ENCODE data around the gene CD8B2.
"Not testable (repeated sequence)": the region's sequence is repeated elsewhere in the genome, so short reads cannot be mapped to it uniquely, and the experiment has no call there.

CD8B2 gene

DNA sequence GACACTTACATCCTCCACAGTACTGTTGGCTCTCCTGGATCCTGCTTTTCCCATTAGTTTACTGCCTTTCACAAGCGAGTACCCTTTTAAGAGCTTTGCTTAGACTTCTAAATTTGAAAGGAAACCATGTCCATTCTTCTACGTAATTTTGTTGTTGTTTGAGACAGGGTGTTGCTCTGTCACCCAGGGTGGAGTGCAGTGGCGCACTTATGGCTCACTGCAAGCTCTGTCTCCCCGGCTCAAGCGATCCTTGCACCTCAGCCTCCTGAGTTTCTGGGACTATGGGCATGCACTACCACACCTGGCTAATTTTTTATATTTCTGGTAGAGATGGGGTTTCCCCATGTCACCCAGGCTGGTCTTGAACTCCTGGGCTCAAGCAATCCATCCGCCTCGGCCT, 24.8 kb downstream of the CD8B2 start:
- DNase-seq (ENCODE audit: low read depth) = not testable (repeated sequence)

DNA sequence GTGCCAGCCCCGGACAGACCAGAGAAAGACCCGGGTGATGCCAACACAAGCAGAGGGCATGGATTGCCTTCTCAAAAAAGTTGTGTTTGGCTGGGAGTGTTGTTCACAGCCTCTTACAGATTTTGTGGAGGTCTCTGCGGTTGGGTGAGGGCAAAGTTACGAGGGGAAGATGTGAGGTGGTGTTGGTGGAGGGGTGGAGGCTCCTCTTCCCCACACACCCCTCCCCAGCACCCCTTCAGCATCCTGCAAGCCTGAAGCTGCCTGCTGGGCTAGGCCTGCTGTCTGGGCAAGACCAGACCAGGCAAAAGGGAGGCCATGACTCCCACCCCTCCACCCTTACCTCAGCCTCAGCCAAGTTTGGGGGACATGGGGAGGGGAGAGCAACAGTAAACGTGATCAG, 26.2 kb downstream of the CD8B2 start:
- not testable (repeated sequence) for DNase-seq (ENCODE audit: low read depth)

DNA sequence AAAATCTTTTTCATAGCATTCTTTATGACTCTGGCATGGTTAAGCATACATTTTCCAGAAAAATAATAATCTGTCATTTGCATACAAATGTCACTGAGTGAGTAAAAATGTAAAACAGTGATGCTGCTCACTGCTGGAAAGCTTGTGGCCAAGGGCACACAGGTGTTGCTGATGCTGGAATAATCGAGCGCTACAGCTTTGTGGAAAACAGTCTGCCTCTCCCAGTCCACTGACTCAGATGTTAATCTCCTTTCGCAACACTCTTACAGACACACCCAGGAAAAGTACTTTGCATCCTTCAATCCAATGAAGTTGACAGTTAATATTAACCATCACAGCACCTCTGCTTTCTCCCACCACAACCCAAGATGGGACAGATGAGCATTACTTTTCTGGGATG, 27.7 kb downstream of the CD8B2 start:
- DNase-seq (ENCODE audit: low read depth) = not testable (repeated sequence)

DNA sequence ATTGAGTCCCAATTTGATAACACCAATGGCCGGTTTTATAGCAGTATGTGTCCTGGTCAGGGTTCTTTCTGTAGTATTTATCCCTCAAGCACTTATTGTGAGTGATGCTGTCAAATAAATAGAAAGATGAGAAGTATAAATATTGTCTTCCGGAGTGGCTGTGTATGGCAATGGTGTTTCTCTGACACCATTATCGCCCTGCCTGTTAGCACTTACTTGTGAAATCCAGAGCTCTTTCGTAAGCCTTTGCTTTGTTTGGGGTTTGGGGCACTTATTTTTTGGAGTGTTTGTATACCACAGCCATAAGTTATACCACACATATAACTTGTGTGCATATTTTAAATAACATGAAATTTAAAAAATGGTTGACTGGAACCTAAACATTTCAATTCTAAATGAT, 29.3 kb downstream of the CD8B2 start:
- DNase-seq (ENCODE audit: low read depth) = no peak

DNA sequence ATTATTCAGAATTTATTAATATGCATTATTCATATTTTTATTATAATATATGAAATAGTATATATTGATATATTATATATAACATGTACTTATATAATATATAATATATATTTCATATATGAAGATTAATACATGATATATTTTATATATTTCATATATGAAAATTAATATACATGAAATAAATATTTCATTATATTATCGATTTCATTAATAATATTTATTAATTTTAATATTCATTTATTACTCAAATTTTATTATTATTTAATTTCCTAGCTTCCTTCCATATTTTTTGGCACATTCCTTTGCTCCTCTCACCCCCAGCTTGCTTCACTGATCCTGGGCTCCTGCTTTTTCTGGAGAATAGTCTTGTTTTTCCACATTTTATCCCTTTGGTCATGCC, 29.7 kb downstream of the CD8B2 start:
- no peak for DNase-seq (ENCODE audit: low read depth)

DNA sequence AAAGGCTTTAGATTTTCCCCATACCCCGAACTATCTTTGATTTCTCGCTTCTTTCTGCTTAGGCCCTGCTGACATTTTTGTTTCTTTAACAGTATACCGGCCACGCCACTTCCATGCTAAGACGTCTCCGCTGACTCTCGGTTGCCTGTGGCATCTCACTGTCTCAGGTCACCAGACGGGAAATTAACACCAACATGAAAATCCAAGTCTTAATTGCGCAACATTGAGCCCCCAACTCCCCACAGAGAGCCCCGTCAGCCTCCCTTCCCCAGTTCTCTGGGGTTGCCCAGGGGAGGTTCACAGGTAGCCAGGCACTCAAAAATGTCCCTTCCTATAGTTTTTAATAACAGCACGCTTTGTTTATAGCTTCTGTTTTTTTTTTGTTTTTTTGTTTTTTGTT, 30.2 kb downstream of the CD8B2 start:
- no peak for DNase-seq (ENCODE audit: low read depth)

DNA sequence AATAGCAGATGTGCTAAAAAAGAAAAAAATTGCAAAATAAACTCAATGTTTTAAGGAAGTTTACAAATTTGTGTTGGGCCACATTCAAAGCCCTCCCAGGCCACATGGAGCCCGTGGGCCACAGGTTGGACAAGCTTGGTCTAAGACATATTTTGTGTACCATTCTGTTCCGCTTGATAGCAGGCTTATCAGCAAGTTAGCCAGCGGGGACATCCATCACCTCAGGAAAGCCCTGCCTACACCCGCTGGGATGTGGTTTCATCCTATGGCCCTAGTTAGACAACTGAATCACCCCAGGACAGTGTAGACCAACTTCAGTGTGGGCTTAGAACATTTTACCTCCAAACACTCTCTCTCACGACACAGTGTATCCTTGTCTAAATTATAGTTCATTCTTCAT, 32.6 kb downstream of the CD8B2 start:
- no peak for DNase-seq (ENCODE audit: low read depth)

DNA sequence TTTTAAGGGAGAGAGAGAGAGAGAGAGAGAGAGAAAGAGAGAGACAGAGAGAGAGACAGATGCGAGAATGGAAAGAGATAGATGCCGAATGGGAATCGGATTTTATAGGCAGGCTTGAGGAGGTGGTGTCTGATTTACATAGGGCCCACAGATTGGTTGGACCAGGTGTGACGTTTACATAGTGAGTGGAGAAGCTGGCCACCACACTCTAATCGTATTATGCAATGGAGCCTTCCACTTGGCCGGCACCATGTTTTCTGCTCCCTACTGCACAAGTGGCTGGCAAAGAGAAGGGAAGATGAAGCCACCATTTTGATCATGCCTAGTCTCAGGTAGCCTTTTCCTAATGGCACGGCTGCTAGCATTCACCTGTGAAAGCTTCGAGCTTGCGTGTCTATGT, 33.9 kb downstream of the CD8B2 start:
- DNase-seq (ENCODE audit: low read depth) = no peak

DNA sequence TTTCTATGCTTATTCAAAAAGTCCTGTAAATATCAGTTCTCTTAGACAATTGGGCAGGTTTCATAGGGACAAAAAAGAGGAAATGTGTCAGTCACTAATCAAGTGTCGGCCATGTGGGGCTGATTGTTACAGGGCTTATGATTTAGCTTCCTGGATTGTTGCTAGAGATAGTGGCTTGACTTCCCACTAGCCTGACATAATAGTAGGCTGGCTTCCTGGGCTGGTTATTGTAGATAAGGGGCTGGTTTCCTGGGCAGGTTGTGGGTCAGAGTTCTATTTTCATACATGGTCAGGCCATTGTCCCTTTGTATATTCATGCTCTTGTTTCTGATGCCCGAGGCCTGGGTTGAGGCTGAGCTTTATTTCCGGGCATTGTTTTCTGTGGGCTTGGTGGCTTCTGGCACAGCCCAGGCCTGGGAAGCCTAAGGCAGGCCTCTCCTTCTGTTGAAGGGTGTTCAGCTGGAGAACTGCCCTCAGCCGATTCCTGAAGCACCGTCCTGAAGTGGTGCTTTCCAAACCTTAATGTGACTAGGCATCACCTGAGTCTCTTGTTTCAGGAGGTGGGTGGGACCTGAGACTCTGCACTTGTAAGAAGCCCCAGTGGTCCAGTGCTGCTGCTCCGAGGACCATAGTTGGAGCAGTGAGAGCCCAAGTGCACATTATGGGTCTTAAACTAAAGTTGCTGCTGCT, 37.0 kb downstream of the CD8B2 start:
- DNase-seq (ENCODE audit: low read depth) = no peak

DNA sequence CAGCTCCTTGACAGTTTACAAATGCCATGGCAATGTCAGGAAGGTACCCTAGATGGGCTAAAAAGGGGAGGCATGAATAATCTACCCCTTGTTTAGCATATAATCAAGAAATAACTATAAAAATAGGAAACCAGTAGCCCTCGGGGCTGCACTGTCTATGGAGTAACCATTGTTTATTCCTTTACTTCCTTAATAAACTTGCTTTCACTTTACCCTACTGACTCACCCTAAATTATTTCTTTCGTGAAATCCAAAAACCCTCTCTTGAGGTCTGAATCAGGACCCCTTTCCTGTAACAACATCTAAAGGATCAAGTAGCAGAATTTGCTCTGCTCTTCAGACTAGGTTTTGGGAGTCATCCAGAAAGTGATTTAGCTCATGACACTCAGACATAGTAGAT, 43.7 kb downstream of the CD8B2 start:
- no peak for DNase-seq (ENCODE audit: low read depth)

DNA sequence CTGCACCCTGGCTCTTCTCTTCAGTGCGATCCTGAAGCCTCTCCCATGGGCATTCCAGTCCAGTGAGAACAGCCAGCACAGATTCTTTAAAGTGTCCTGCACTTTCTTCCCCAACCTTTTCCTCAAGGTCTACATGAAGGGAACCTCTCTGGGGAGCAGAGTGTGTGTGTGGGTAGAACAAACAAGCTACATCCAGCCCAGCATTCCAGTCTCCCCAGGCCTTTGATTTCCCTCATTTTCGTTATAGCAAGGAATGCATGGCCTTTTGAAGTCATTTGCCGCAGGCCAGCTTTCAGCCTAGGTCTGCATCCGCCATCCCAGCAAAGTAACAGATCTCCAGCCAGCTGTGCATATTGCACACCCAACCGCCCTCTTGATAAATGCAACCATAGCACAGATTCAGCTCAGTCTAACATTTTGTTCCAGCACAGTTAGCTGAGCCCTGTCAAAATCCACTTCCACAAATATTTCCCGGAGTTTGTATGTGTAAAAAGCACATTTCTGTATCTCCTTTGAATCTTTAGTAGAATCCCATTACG, 44.6 kb downstream of the CD8B2 start:
- DNase-seq (ENCODE audit: low read depth) = no peak

DNA sequence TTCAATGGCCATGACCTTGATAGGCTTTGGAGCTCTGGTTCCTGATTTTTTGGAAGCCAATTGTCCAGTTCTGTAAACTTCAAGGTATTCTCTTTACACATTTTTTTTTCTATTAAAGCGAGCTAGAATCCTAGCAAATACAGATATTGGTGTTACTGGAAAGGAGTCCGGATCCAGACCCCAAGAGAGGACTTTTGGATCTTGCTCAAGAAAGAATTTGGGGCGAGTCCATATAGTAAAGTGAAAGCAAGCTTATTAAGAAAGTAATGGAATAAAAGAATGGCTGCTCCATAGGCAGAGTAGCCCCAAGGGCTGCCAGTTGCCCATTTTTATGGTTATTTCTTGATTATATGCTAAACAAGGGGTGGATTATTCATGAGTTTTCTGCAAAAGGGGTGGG, 45.1 kb downstream of the CD8B2 start:
- DNase-seq (ENCODE audit: low read depth) = no peak

DNA sequence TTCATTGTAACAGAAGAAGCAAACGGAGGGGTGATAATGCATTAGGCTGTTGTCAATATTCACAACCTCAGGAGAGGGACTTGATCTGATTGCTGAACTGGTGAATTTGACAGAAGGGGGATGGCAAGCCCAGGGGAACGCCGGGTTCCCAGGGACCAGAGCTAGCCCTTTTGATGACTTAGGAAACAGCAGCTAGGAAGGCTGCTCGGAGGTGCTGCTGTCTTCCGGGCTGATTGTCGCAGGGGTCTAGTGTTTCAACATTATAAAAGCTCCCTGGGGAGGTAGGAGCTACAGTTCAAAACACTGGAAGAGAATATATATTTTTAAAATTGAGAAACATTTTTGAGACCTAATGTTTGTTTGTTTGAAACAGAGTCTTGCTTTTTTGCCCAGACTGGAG, 47.3 kb downstream of the CD8B2 start:
- DNase-seq (ENCODE audit: low read depth) = no peak

DNA sequence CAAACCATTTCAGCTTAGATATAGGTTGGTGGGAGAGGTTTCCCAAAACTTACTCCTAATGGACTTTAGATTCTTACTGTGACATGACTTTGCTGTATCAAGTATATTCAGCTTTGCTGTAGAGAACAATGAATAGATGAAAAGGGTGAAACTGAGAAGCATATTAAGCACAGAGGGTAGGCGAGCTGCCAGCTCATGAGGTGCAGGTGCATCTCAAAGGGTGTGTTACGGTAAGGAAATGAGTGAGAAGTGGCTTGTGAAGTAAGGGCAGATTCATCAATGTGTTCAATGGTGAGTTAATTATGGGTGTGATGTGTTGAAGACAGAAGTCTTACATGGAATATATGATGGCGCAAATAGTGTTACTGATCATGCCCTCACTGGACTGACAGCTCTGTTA, 49.3 kb downstream of the CD8B2 start:
- DNase-seq (ENCODE audit: low read depth) = no peak

DNA sequence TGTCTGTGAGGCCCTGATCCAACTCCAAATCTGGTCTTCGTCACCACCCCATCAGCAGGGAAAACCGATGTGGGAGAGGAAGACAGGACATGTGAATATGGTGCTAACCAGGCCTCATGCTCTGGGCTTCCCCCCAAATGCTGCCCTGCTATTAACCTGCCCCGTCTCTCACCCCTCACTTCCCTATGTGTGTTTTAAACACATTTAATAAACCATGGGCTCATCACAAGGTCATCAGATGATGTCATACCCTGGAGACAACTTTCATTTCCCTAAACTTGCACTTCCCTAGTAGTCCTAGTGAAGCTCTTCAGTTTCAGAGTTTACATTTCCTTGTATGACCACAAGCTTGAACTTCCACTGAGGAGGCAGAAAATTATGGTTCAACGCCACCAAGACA, 49.9 kb downstream of the CD8B2 start:
- no peak for DNase-seq (ENCODE audit: low read depth)

DNA sequence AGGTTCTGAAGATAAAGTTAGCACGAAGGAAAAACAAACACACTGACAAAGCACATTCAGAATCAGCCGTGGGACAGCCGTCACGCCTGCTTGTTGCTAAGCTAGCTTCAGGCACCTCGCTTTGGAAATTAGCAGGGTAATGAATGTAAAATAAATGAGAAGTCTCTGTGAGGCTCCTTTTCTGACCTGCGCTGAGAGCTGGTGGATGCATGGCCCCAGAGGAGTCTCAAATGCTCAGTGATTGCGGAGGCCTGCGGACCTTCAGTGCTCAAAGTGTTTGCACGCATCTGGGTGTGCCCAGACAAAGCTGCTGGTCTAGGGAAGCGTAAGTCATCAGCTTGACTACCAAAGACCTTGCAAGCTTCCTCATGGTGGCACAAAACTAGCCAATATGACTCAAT, 50.6 kb downstream of the CD8B2 start:
- DNase-seq (ENCODE audit: low read depth) = no peak

DNA sequence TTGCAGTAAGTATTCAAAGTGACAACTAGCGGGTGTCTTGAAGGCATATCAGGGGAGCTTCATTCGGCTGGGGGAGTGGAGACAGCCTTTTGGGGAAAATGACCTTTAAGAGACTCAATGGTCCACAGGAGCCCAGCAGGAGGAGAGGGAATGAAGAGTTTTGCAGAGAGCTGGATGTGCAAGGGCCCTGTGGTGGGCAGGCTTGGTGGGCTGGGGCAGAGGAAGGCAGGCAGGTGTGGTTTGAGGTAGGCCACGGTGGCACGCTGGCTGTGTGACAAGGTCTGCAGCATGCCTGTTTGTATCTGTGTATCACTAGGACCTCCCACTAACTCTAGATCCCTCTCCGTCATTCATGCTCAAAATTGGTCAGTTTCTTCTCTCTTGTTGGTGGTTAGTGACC, 53.7 kb downstream of the CD8B2 start:
- no peak for DNase-seq (ENCODE audit: low read depth)

DNA sequence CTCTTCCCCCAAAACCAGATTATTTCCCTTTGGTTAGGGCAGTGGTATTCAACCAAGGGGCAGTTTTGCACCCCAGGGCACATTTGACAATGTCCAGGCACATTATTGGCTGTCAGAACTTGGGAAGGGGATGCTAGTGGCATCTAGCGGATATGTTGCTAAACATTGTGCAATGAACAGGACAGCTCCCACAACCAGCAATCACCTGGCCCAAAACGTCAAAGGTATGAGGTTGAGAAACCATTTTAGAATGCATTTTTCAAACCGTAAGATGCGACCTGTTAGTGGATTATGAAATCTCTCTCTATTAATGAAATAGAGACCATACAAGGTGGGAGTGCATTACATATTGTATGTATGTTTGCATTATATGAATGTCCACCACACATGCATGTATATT, 54.2 kb downstream of the CD8B2 start:
- DNase-seq (ENCODE audit: low read depth) = no peak

DNA sequence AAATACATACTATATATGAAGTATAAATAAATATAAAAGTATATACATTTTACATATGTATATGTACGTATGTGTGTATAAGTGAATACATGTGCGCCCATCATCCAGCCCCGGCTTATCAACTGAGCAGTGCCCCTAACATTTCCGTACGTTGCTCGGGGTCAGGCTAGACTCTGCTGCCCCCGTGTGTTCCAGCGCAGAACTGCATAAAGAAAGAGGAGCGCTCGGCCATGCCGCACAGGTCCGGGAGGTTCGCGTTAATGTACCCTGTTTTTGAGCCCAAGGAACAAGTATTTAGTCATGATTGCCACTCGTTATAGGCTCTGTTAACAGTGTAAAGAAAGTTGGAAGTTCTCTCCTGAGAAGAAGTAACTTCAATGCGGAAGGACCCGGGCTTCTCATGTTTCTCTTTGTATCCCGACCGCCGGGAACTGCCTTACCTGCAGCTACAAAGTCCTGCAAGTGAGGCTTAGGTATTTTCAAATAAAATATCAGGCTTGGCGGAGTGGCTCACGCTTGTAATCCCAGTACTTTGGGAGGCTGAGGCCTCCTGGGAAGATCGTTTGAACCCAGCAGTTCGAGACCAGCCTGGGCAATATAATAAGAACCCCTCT, 55.7 kb downstream of the CD8B2 start:
- no peak for DNase-seq (ENCODE audit: low read depth)

DNA sequence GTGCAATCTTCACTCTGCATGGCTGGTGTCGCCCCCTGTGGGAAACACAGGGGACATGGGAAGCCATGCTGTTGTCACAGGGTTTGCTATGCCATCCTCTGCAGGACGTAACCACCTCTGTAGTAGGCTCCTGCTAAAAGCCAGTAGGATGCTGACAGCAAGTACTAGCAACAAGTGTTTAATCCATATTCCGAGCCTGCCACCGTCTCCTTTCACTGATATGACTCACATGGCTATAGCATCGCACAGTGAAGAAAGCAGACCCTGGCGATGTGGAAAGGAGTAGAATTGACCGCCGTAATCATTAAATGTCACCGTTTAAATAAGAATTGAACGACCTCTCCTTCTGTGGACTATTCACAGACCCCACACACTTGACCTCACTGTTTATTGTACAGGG, 57.8 kb downstream of the CD8B2 start:
- DNase-seq (ENCODE audit: low read depth) = no peak

DNA sequence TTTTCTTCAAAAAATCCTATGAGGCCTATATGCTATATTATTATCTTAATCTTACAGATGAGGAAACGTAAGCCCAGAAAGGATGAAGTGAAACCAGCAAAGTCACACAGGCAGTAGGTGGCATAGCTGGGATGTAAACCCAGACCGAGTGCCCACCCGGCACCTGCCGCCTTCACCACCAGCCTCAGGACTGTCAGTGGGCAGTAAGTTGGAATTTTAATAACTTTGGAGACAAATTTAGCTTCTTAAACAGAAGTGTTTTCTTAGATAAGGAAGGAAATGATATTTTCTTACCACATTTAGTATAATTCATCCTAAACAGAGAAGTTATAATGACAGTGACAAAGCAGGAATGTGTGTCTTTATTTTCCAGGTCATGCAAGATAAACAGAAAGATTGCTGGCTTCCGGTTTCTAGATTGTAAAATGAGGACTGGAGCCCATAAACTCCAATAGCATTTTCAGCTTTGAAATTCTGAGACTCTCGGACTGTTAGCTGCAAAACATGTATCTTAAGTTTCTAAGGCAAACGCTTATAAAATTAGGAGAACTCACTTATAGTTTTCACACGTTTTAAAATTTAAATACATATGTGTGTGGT, 59.3 kb downstream of the CD8B2 start:
- no peak for DNase-seq (ENCODE audit: low read depth)

DNA sequence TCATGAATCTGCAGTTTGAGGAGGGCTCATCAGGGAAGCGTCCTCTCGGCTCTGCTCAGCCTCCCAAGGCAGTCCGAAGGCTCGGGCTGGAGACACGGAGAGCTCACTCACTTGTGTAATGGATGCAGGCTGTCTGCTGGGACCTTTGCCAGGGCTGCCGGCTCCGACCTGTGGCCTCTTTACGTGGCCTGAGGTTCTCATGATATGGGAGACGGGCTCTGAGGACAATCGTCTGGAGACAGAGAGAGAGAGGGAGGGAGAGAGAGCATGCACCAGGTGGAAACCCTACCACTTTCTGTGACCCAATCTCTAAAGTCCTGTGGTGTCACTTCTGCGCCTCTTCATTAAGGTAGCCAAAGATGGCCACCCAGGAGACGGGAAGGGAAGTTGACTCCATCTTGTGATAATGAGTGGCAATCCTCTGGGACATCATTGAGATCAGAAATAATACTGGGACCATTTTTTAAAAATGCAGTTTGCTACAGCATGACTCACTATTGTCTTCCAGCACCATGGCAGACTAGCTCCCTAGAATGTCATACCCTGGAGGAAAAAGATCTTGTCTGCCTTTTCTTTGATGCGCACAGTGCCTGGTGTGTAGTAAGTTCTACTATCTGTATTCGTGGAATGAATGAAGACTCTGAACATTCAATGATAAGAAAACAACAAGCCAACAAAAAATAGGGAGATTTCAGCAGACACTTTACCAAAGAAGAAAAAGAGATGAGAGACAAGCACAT, 60.2 kb downstream of the CD8B2 start:
- DNase-seq (ENCODE audit: low read depth) = no peak
